HepG2 (cell line): ENCODE measurements around the gene MTM1. TPM values are rescaled to one million over a fixed set of nuclear protein-coding genes. Genes with fewer than 3 reads are reported as not detected.

Experiments used
- ATAC-seq: fragments of 200-7000 bp; cut with Tn5 transposase; 3 replicates; pipeline ENCODE4 v1.9.1; 2020; ENCODE audit warnings: mild to moderate bottlenecking, moderate library complexity
- BruUV-seq: library from RNA; stranded (reverse); fragments of 400-500 nt; replicated peaks from 2 replicates; lab custom pipeline; 2021; lab: Mats Ljungman, UMichigan
- CTCF ChIA-PET: fragments of 300-600 bp; formaldehyde crosslinking; extraction: SDS; loops from one replicate; lab custom pipeline; 2021; ENCODE audit warnings: low total read pairs, inconsistent platforms, low intra/inter-chr PET ratio; lab: Yijun Ruan, JAX
- POLR2A ChIA-PET: fragments of 350-600 bp; sonication (Branson Sonifier 250); formaldehyde crosslinking; loops from one replicate; lab custom pipeline; 2020; ENCODE audit warnings: antibody characterized with exemption, inconsistent platforms; lab: Yijun Ruan, JAX
- DNase-seq: peaks from one replicate; pipeline ENCODE4 v3.0.0-alpha.2; 2015; ENCODE audit warnings: low spot score
- FAIRE-seq: peaks from 3 replicates; lab custom pipeline; 2011; peaks lifted over from hg19 to GRCh38; lab: Jason Lieb, UNC
- H2AFZ ChIP-seq: one replicate; pipeline ENCODE4 v1.6.1; 2011; ENCODE audit warnings: low read length, inconsistent platforms
- H3K27ac ChIP-seq: fragments of 300-600 bp; 3 replicates; pipeline ENCODE4 v1.8.0; 2011; ENCODE audit warnings: mixed run types, mild to moderate bottlenecking, mixed read lengths, low read length, inconsistent platforms; ENCODE audit not compliant: insufficient read depth; ENCODE audit errors: extremely low read length
- H3K27me3 ChIP-seq, 2 experiments: fragments of 200-600 bp in 1 of 2; 2 replicates in 1 of 2; 3 replicates in 1 of 2; pipeline versions ENCODE4 v1.6.0 to v1.8.0; 2011; ENCODE audit warnings: low read length in 2 of 2, mild to moderate bottlenecking in 2 of 2, moderate library complexity in 2 of 2, inconsistent platforms in 1 of 2; ENCODE audit not compliant: insufficient read depth in 2 of 2, control insufficient read depth in 1 of 2
- H3K36me3 ChIP-seq, 2 experiments: fragments of 200-600 bp in 1 of 2; replicated peaks in 1 of 2; 2 replicates in 1 of 2; 3 replicates in 1 of 2; pipeline versions ENCODE4 v1.5.1 to v1.8.0; 2011; ENCODE audit warnings: low read length in 2 of 2, inconsistent platforms in 1 of 2; ENCODE audit not compliant: insufficient read depth in 2 of 2, control insufficient read depth in 1 of 2
- H3K4me1 ChIP-seq: 2 replicates; pipeline ENCODE4 v1.5.1; 2012; ENCODE audit warnings: low read length, inconsistent platforms; ENCODE audit not compliant: insufficient read depth
- H3K4me2 ChIP-seq: 2 replicates; pipeline ENCODE4 v1.6.0; 2011; ENCODE audit warnings: low read depth, low read length, inconsistent platforms
- H3K4me3 ChIP-seq, 3 experiments: fragments of 200-600 bp in 1 of 3; sonication (generic), shearing (Covaris generic) in 1 of 3; replicated peaks in 1 of 3; 2 replicates each; pipeline ENCODE4 v1.5.1; 2011 to 2016; ENCODE audit warnings: low read length in 3 of 3, inconsistent platforms in 2 of 3, low read depth in 2 of 3, mild to moderate bottlenecking in 2 of 3, control low read depth in 1 of 3, mixed read lengths in 1 of 3; ENCODE audit not compliant: insufficient read depth in 1 of 3
- H3K79me2 ChIP-seq: one replicate; pipeline ENCODE4 v1.6.1; 2011; ENCODE audit warnings: low read length, inconsistent platforms; ENCODE audit not compliant: insufficient read depth
- H3K9ac ChIP-seq: 2 replicates; pipeline ENCODE4 v1.6.0; 2011; ENCODE audit warnings: mild to moderate bottlenecking, low read depth, low read length, inconsistent platforms; ENCODE audit not compliant: insufficient read depth
- H3K9me3 ChIP-seq: 2 replicates; pipeline ENCODE4 v1.5.1; 2012; ENCODE audit warnings: mild to moderate bottlenecking, low read length
- H4K20me1 ChIP-seq: 2 replicates; pipeline ENCODE4 v1.6.0; 2011; ENCODE audit warnings: inconsistent platforms, mild to moderate bottlenecking, low read length, moderate library complexity; ENCODE audit not compliant: insufficient read depth
- ASH2L ChIP-seq: fragments of 300-600, 200-600 bp; sonication (generic); IDR thresholded peaks from 2 replicates; pipeline ENCODE4 v1.7.0; 2017; ENCODE audit warnings: low read depth, mild to moderate bottlenecking, moderate library complexity, mixed read lengths, low read length; ENCODE audit not compliant: insufficient read length
- CERS6 ChIP-seq: sonication (generic); formaldehyde crosslinking; IDR thresholded peaks from 2 replicates; pipeline ENCODE4 v1.5.0; 2020; ENCODE audit warnings: missing genetic modification reagents
- FOXC1 ChIP-seq: sonication (generic); formaldehyde crosslinking; IDR thresholded peaks from 2 replicates; pipeline ENCODE4 v1.8.0; 2022; ENCODE audit warnings: mild to moderate bottlenecking, missing genetic modification reagents, borderline replicate concordance
- PAF1 ChIP-seq: IDR thresholded peaks from 2 replicates; pipeline ENCODE4 v1.6.1; 2016; ENCODE audit warnings: missing genetic modification reagents, missing compliant biosample characterization
- PLRG1 ChIP-seq: fragments of 450-650 bp; conservative IDR thresholded peaks from 2 replicates; pipeline ENCODE4 v1.6.1; 2016
- SOX6 ChIP-seq, 2 experiments: fragments of 450-650 bp in 1 of 2; sonication (generic) in 1 of 2; formaldehyde crosslinking in 1 of 2; IDR thresholded peaks; 2 replicates each; pipeline versions ENCODE4 v1.4.0 to v1.6.1; 2017 to 2020; ENCODE audit warnings: antibody characterized with exemption in 1 of 2, mild to moderate bottlenecking in 1 of 2, missing genetic modification reagents in 1 of 2
- THAP9 ChIP-seq: sonication (generic); formaldehyde crosslinking; IDR thresholded peaks from 2 replicates; pipeline ENCODE4; 2020; ENCODE audit warnings: missing genetic modification reagents, mild to moderate bottlenecking, borderline replicate concordance
- YEATS2 ChIP-seq: sonication (generic); formaldehyde crosslinking; IDR thresholded peaks from 2 replicates; pipeline ENCODE4 v1.4.0; 2020; ENCODE audit warnings: missing genetic modification reagents, borderline replicate concordance
- ZBTB3 ChIP-seq: sonication (generic); formaldehyde crosslinking; IDR thresholded peaks from 2 replicates; pipeline ENCODE4 v1.4.0; 2020; ENCODE audit warnings: low read depth, mild to moderate bottlenecking, moderate library complexity, missing genetic modification reagents, borderline replicate concordance
- ZNF747 ChIP-seq: sonication (generic); formaldehyde crosslinking; IDR thresholded peaks from 2 replicates; pipeline ENCODE4 v1.8.1; 2023; ENCODE audit warnings: missing genetic modification reagents, mild to moderate bottlenecking, borderline replicate concordance
- ZNF784 ChIP-seq: sonication (generic); formaldehyde crosslinking; IDR thresholded peaks from 2 replicates; pipeline ENCODE4 v1.5.1; 2020; ENCODE audit warnings: missing genetic modification reagents, mild to moderate bottlenecking, borderline replicate concordance
- ZNF850 ChIP-seq: sonication (generic); formaldehyde crosslinking; conservative IDR thresholded peaks from 2 replicates; pipeline ENCODE4 v1.9.0; 2021; ENCODE audit warnings: mild to moderate bottlenecking, missing genetic modification reagents
- WGBS: methylation state at CpG from one replicate; pipeline ENCODE4 v1.1.6; 2017; ENCODE audit warnings: low lambda C conversion rate; 5-methylcytosine and 5-hydroxymethylcytosine counted together
- in situ Hi-C: cut with HindIII; loops from 2 replicates; pipeline ENCODE4 v1.10.0; 2017; ENCODE audit warnings: low pct_unique_long_range_greater_than_20kb; ENCODE audit not compliant: extremely low pct_ligation_motif_present
- intact Hi-C: fragments of 100-400 bp; cut with micrococcal nuclease; formaldehyde crosslinking; loops from one replicate; pipeline ENCODE4 v1.10.0; 2022; ENCODE audit not compliant: unreplicated experiment
- polyA plus RNA-seq, 8 experiments: library from polyadenylated mRNA; depleted of rRNA in 3 of 8; stranded (reverse) in 7 of 8; unstranded in 1 of 8; fragments of >200 nt; fragmentation: Illumina TruSeq in 4 of 8; extraction: Trizol in 4 of 8; gene quantifications; 2 replicates each; pipeline versions ENCODE4 v1.2.1 to v1.2.3, GENCODE V29; 2011 to 2016; ENCODE audit warnings: low read depth in 4 of 8, missing spikeins in 1 of 8, mixed read lengths in 1 of 8; ENCODE audit not compliant: insufficient read depth in 1 of 8
- total RNA-seq, 5 experiments: library from RNA; depleted of rRNA; stranded (reverse); fragments of >200 nt; fragmentation: Illumina TruSeq; extraction: Trizol; gene quantifications; 2 replicates each; pipeline ENCODE4 v1.2.3, GENCODE V29; 2016; ENCODE audit warnings: low read depth in 1 of 5
- TF ChIP-seq, protein P1 (sequence below): sonication (generic); formaldehyde crosslinking; IDR thresholded peaks from 2 replicates; pipeline ENCODE4 v1.5.1; 2020; ENCODE audit warnings: mild to moderate bottlenecking, missing genetic modification reagents, borderline replicate concordance
- TF ChIP-seq, protein P2 (sequence below): sonication (generic); formaldehyde crosslinking; IDR thresholded peaks from 2 replicates; pipeline ENCODE4 v1.8.0; 2022; ENCODE audit warnings: missing genetic modification reagents, mild to moderate bottlenecking, borderline replicate concordance
- TF ChIP-seq, protein P3 (sequence below): sonication (generic); formaldehyde crosslinking; IDR thresholded peaks from 2 replicates; pipeline ENCODE4 v1.9.0; 2021; ENCODE audit warnings: missing genetic modification reagents, mild to moderate bottlenecking, borderline replicate concordance

Gene MTM1
- total and polyA plus RNA-seq, 2 of the 13 experiments (the other 11 are each of a cell fraction or from before 2014, with no cell fraction given): 12.0 to 15.2 TPM

DNA sequence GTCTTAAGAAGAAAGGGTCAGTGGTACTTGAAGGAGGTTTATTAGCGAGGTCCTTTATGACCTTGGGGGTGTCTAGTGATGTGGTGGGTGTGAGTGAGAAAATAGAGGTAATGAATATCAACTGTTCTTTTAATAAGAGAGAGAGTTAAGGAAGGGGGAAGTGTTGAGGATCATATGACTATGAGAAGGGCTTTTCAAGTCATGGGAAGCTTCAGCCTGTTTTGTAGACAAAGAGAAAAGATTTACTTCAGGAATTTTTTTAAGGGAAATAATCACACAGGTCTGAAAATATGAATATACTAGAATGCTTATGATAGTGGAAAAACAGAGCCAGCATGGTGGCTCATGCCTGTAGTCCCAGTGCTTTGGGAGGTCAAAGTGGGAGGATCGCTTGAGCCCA lies 83.5 kb downstream of the MTM1 start:
- intact Hi-C loops (no loop called here), in situ Hi-C loops (no loop called here)
- Histone ChIP-seq H3K4me2 (no peak overlapping the region), H3K79me2 (no peaks in the 10 kb centered on the region), H3K36me3 (peaks cover 0 to 22% of the 10 kb centered on the region in 2 experiments; a peak in 1 of 5 replicates), H3K4me1 (no peaks in the 10 kb centered on the region), H3K4me3 (no peak overlapping the region), H3K9me3 (no peaks in the 10 kb centered on the region), H3K27me3 (no peaks in the 10 kb centered on the region), H2AFZ (no peak overlapping the region), H3K9ac (no peak overlapping the region), H3K27ac (no peak overlapping the region), H4K20me1 (no peaks in the 10 kb centered on the region)
- no TSS peak for BruUV-seq
- CTCF ChIA-PET: no interaction called here
- ATAC-seq: no peak
- no peak for FAIRE-seq
- DNase-seq: no peak
- POLR2A ChIA-PET: no interaction called here
- WGBS: 97% methylated on average over 2 of the region's 2 CpGs
- TF ChIP-seq SOX6 (IDR thresholded peaks at IDR 0.05) (no peak), SOX6 (CRISPR knock-in tag; IDR thresholded peaks at IDR 0.05) (no peak), PLRG1 (no peak), ZNF850 (no peak), PAF1 (no peak), CERS6 (no peak), THAP9 (CRISPR knock-in tag) (no peak), YEATS2 (CRISPR knock-in tag) (no peak), ZNF784 (no peak), ZNF747 (no peak), ZBTB3 (CRISPR knock-in tag) (no peak), FOXC1 (CRISPR knock-in tag) (no peak), ASH2L (no peak)
- TF ChIP-seq, protein P1, sequence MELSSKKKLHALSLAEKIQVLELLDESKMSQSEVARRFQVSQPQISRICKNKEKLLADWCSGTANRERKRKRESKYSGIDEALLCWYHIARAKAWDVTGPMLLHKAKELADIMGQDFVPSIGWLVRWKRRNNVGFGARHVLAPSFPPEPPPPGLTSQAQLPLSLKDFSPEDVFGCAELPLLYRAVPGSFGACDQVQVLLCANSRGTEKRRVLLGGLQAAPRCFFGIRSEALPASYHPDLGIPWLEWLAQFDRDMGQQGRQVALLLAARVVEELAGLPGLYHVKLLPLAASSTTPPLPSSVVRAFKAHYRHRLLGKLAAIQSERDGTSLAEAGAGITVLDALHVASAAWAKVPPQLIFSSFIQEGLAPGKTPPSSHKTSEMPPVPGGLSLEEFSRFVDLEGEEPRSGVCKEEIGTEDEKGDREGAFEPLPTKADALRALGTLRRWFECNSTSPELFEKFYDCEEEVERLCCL: no peak
- TF ChIP-seq, protein P2, sequence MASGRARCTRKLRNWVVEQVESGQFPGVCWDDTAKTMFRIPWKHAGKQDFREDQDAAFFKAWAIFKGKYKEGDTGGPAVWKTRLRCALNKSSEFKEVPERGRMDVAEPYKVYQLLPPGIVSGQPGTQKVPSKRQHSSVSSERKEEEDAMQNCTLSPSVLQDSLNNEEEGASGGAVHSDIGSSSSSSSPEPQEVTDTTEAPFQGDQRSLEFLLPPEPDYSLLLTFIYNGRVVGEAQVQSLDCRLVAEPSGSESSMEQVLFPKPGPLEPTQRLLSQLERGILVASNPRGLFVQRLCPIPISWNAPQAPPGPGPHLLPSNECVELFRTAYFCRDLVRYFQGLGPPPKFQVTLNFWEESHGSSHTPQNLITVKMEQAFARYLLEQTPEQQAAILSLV (CRISPR knock-in tag): no peak
- TF ChIP-seq, protein P3, sequence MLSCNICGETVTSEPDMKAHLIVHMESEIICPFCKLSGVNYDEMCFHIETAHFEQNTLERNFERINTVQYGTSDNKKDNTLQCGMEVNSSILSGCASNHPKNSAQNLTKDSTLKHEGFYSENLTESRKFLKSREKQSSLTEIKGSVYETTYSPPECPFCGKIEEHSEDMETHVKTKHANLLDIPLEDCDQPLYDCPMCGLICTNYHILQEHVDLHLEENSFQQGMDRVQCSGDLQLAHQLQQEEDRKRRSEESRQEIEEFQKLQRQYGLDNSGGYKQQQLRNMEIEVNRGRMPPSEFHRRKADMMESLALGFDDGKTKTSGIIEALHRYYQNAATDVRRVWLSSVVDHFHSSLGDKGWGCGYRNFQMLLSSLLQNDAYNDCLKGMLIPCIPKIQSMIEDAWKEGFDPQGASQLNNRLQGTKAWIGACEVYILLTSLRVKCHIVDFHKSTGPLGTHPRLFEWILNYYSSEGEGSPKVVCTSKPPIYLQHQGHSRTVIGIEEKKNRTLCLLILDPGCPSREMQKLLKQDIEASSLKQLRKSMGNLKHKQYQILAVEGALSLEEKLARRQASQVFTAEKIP (CRISPR knock-in tag): no peak
